ENCODE measurements around the gene RGS19. TPM values are rescaled to one million over a fixed set of nuclear protein-coding genes. Genes with fewer than 3 reads are reported as not detected.

RGS19 gene
- total RNA-seq, 1 donor from 2014 or later, result 21.8 TPM

GRCh38 chr20:64116016-64116415, 36.7 kb upstream of the RGS19 start:
- TF ChIP-seq CTCF (conservative IDR thresholded peaks at IDR 0.05; ENCODE audit: low read depth, low read length), result no peak
- H3K4me3 ChIP-seq (ENCODE audit: low read depth, low read length), result no peak overlapping the region
- no peak for DNase-seq (ENCODE audit: low read depth)

DNA sequence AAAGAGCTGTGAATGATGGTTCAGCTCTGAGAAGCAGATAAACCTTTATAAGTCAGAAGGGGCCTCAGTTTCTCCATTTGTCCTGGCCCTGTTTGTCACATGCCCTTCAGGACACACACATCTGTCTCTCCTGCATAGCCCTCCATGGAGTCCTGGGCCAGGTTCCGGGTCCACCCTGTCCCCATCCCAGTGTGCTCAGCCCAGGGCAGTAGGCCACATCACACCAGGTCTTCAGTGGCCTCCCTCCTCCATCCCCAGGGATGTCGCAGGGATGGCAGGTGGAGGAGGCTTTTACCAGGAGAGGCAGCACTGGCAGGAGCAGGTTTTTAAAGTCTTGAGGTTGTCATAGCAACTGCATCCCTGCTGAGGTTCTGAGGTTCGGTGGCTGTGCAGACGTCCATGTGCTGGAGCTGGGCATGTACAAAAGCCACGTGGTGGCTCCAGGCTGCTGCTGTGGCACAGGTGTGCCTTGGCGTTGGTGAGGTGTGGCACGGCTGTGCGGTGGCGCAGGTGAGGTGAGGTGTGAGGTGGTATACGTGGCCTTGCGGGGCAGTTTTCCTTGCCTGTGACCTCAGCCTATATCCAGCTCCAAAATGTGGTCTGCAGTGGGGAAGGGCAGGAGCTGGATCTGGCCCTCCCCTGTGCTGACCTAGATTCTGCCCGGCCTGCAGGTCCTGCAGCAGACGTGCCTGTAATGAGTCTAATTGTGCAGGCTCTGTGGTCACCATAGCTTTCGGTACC, 36.0 kb upstream of the RGS19 start:
- no peak for TF ChIP-seq CTCF (conservative IDR thresholded peaks at IDR 0.05; ENCODE audit: low read depth, low read length)
- no peak overlapping the region for H3K4me3 ChIP-seq (ENCODE audit: low read depth, low read length)
- DNase-seq (ENCODE audit: low read depth), result no peak

DNA sequence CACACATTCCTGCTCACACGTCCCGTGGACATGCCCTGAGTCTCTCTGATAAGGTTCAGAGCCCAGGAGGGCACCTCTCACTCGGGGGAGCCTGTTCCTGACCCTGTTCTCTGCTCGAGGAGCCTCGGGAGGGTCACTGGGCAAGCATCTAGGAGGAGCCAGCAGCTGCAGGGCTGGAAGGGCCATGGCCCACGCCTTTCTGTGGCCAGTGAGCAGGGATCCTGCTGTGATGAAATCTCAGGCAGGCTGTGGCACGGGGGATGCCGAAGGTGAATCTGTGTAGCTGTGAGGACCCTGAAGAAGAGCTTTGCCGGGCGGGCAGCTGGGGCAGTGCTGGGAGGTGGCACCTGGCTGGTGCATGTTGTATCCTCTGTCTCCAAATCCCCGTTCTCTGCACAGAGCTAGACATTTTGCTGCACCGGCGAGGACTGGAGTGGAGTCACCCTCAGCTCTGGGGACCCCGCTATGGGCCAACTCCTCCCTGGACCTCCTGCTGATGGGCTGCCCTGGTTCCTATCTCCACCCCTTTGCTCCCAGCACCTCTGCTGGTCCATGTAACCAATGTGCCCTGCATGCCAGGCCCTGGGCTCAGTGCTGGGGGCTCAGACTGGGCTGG, 35.1 kb upstream of the RGS19 start:
- DNase-seq (ENCODE audit: low read depth), result no peak
- H3K4me3 ChIP-seq (ENCODE audit: low read depth, low read length), result no peak overlapping the region
- no peak for TF ChIP-seq CTCF (conservative IDR thresholded peaks at IDR 0.05; ENCODE audit: low read depth, low read length)

DNA sequence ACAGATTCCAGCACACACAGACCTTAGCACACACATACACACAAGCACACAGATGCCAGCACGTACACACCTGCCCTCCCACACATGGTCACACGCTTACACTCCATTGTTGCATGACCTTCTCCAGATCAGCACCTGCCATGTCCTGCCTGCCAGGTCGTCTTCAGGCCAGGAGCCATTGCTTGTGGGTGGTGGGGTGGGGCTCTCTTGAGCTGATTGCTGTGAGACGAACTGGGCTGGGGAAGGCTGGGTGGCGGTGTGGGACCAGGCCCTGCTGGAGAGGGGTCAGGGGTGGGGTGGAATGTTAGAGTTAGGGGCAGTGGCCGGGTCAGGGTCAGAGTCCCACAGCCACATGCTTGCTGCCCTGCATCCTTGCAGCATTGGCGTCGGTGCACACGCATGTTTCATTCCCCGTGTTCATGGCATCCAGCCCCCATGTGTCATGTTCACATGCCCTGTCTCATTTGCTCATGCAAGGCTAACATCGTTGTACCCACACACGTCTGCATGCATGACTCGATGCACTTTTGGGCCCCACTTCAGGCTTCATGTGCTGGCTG, 34.6 kb upstream of the RGS19 start:
- no peak overlapping the region for H3K4me3 ChIP-seq (ENCODE audit: low read depth, low read length)
- no peak for DNase-seq (ENCODE audit: low read depth)
- no peak for TF ChIP-seq CTCF (conservative IDR thresholded peaks at IDR 0.05; ENCODE audit: low read depth, low read length)

- H3K4me3 ChIP-seq (ENCODE audit: low read depth, low read length), result no peak overlapping the region
- DNase-seq (ENCODE audit: low read depth), result no peak
- TF ChIP-seq CTCF (conservative IDR thresholded peaks at IDR 0.05; ENCODE audit: low read depth, low read length), result no peak
Observed at GRCh38 chr20:64113444-64113775, 34.1 kb upstream of the RGS19 start.

DNA sequence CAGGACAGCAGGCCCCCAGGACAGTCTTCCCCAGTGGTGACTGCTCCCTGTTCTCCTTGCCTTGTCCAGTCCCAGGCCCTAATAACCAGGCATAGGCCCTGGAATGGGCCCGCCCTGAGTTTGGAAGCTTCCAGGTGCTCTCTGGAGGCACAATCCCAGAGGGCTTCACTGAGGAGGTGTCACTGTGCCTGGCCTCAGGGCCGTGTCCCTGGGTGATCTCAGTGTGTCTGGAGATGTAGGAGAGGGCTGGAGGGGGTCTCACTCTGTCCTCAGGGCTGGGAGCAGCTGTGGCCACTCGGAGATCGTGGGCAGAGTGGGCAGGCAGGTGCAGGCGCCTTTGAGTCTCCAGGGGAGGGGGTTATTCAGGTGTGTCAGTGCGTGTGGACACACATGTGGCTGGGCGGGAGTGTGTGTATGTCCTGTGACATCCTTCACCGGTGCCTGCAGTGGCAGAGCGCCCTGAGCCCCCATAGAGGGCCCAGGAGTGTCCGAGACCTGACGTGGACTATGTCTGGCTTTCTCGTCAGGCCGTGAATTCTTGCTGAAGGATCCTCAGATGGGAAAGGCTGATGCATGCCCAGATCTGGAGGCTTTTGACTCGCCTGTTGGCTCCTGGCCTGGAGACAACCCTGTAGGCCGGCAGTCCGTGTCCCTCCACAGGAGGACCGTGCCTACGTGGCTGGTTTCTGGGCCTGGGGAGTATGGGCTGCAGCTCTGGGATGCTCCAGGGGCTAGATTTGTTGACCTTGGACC, 33.5 kb upstream of the RGS19 start:
- DNase-seq (ENCODE audit: low read depth), result no peak
- no peak for TF ChIP-seq CTCF (conservative IDR thresholded peaks at IDR 0.05; ENCODE audit: low read depth, low read length)

More for the DNA sequence above, 33.5 kb upstream of the RGS19 start:
- H3K4me3 ChIP-seq (ENCODE audit: low read depth, low read length), result no peak overlapping the region
